Inferior parietal cortex (tissue), 1 donor: Measurements from ENCODE around the gene AQP6.

Experiments used
- DNase-seq: peaks from one replicate; pipeline ENCODE4 v3.0.0-alpha.2; 2016; ENCODE audit errors: extremely low spot score

The AQP6 gene

GRCh38 chr12:49972641-49973360, at the start of gene AQP6:
AQP6 (plus strand) TSS chr12:49972947; CDS start chr12:49973174, 227 bp downstream.
- no peak for DNase-seq

DNA sequence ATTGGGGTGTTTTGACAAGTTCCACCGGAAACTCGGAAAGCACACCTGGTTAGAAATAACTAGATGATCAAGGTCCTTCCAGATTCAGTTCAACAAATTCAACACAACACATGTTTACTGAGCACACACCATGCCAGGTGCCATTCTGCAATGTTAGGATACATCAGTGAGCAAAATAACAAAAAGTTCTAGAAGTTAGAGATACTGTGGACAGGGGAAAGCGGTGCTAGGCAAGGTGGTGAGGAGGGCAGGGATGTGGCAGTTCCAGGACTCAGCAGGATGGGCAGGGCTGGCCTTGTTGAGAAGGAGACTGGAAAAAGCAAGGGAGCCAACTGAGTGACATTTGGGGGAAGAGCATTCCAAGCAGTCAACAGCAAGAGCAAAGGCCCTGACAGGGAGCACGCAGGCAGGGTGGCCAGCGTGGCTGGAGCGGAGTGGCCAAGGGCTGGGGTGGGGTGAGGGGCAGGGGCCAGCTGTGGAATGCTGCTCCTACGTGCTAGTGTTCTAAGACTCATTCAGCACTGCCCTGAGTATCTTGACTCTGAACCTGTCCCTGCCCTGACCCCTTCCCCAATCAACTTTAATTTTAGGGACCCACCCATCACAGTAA, 49.6 kb upstream of the AQP6 start:
- no peak for DNase-seq

DNA sequence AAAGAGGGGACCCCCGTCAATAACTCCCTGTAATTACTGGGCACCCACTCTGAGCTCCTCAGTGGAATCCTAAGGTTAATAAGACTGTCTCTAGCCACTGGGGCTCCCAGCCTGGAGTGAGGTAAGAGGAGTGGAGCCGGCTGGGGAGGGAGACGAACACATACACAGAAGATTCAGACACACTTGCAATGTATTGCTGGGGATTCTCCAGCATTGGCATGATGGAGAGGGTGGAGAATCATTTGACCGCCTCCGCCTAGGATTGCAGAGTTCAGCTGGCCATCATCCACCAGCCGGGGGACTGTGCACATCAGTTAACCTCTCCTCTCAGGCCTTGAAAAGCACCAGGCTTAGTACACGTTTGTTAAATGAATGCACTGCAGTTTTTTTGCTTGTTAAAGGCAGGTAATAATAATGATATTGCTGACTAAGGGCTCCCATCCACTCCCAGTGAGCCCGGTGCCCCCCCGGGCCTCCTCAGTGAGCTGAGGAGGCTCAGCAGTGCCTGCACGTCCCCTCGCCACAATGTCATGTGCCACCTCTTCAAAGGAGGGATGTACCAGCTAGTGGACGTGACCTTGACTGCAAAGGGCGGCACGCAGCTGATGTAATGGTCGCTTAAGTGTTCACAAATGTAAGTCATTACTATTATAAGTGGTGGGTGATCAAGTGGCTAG, 48.7 kb upstream of the AQP6 start:
- DNase-seq, result no peak

- no peak for DNase-seq
Measured at GRCh38 chr12:49924628-49925246, 48.0 kb upstream of the AQP6 start.

- no peak for DNase-seq
Measured at GRCh38 chr12:49925433-49926204, 47.1 kb upstream of the AQP6 start.

DNA sequence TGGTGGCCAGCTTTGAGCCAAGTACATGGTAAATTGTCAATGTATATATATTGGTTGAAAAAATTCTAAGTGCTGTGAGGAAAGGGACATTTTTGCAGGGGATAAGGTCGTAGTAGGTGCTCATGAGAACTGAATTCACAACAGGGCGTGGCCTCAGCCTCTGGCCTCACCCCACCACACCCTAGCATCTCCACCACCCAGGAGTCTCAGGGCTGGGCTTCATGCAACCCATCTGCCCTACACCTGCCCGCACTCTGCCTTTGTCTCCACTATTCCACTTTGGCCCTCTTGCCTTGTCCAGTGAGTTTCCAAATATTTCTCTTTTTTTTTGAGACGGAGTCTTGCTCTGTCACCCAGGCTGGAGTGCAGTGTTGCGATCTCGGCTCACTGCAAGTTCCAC, 44.3 kb upstream of the AQP6 start:
- DNase-seq, result no peak

DNA sequence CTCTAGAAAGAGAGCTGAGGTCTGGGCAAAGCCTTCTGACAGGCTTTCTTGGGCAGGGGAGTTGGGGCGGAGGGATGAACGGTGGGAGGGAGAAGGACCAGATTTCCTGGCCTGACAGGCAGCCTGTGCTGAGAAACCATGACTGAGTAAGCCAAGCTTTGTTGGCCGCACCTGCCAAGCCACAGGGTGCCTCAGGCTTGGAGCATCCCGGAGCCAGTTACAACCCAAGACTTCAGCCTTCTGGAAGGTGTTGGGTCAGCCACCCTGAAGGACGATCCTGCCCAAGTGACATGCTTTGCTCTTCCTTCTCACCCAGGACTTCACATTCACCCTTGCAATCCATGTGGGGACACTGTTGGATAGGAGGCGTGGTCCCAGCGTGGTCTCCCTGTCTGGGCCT, 43.2 kb upstream of the AQP6 start:
- DNase-seq, result no peak

DNA sequence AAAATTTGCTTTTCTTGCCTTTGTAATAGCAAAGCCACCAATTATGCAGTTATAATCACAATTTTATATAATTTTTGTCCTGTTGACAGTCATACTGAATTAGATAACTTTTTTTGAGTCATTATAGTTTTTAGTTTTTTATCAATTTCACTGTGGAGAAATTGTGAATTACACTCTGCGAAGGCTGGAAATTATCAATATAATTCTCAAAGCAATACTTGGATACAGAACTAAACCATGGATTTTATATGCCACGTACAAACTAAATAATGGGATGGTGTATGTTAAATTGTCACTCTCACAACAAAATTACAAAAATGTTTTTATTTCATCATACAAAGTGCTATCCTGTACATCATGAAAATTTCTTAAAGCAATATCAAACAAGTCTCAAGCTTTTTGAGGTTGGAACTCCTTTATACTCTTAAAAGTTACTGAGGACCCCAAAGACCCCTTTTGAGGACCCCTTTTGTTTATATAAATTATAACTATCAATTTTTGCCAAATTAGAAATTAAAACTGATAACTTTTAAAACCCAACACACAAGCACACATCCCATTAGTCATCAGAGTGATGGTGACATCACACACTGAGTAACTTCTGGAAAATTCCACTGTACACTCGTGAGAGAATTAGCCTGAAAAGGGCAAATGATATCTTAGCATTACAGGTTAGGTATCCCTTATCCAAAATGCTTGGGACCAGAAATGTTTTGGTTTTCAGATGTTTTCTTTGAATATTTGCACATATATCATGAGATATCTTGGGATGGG, 42.0 kb upstream of the AQP6 start:
- DNase-seq, result no peak

GRCh38 chr12:49932023-49932422, 40.7 kb upstream of the AQP6 start:
- no peak for DNase-seq

GRCh38 chr12:49932533-49933130, 40.1 kb upstream of the AQP6 start:
- DNase-seq, result no peak

DNA sequence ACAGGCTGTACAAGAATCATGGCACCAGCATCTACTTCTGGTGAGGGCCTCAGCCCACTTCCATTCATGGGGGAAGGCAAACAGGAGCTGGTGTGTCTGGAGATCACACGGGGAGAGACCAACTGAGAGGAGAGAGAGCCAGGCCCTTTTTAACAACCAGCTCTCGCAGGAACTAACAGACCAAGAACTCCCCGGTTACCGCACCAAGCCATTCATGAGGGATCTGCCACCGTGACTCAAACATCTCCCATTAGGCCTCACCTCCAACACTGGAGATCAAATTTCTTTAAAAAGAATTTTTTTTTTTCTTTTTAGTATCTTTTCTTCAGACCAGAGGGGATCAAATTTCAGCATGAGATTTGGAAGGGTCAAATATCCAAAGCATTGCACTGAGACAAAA, 39.0 kb upstream of the AQP6 start:
- DNase-seq, result no peak

DNA sequence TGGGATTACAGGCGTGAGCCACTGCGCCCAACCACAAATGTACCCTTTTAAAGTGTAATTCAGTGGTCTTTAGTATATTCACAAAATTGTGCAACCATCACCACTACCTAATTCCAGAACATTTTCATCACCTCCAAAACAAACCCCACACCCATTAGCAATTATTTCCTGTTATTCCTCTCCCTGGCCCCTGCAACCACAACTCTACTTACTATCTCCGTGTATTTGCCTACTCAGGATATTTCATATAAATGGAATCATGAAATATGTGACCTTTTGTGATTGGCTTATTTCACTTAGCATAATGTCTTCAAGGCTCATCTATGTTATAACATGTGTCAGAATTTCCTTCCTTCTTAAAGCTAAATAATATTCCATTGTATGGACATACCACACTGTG, 38.2 kb upstream of the AQP6 start:
- DNase-seq, result no peak

GRCh38 chr12:49936925-49937324, 35.8 kb upstream of the AQP6 start:
- DNase-seq, result no peak

DNA sequence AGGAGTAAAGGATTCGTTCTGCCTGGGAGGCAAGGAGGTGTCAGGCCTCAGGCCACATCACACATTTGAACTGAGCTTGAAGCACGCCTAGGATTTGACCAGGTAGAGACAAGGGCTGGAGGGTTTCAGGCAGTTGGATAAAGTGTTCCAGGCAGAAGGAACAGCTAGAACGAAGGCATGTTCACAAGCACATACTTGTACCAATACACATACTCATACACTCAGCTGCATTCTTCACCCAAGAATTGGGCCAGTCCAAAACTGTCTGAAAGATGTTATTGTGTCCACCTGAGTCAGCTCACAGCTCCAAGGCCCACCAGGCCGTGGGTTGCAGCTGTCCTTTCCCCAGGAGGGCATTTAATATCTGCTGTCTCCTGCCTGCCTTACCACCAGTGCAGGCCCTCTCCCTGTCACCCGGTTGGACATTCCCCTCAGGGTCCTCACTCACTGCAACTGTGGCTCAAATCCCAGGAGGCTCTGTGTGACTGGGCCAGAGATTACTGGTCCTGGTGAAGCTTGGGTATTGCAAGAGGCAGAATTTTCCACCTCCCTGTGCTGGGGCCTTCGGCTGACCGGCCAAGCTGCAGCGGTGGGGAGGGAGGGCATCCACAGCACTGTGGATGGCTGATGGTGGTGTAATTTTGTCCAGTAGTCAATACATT, 35.0 kb upstream of the AQP6 start:
- no peak for DNase-seq

- no peak for DNase-seq
Measured at GRCh38 chr12:49939307-49939706, 33.4 kb upstream of the AQP6 start.

DNA sequence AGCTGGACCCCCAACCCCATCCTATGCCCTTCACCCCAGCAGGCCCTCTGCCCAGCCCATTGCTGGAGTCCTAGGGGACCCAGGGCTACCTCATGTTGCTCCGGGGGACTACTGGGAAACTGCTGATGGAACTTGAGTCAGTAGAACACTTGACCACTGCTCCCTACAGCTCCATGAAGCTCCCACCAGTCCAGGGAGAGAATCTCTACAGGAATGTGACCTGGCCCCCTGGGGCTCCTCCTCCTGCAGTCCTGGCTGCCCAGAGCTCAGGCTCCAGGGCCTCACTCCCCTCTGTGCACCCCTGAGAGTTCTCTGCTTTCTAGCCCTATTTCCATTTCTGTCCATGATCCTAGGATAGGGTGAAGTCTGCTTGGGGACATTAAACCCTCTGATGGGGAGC, 33.0 kb upstream of the AQP6 start:
- no peak for DNase-seq

- no peak for DNase-seq
Measured at GRCh38 chr12:49941556-49942511, 30.9 kb upstream of the AQP6 start.

- no peak for DNase-seq
Measured at GRCh38 chr12:49942512-49942893, 30.2 kb upstream of the AQP6 start.
